Colonic mucosa (tissue), 4 donors: Measurements from ENCODE around the gene ARFGAP1. TPM values are rescaled to one million over a fixed set of nuclear protein-coding genes. Genes with fewer than 3 reads are reported as not detected.

Source experiments
- DNase-seq: peaks from one replicate; pipeline ENCODE4 v3.0.0-alpha.2; 2020
- H3K27ac ChIP-seq: fragments of 200-600 bp; one replicate; pipeline ENCODE4 v1.8.0; 2021
- H3K27me3 ChIP-seq: fragments of 200-600 bp; one replicate; pipeline ENCODE4 v1.8.0; 2021
- H3K36me3 ChIP-seq: fragments of 200-600 bp; one replicate; pipeline ENCODE4 v1.8.0; 2021
- H3K4me1 ChIP-seq: fragments of 200-600 bp; one replicate; pipeline ENCODE4 v1.8.0; 2021; ENCODE audit warnings: mild to moderate bottlenecking
- H3K4me3 ChIP-seq: fragments of 200-600 bp; one replicate; pipeline ENCODE4 v1.8.0; 2021
- H3K9ac ChIP-seq, 2 donors: one replicate each; pipeline ENCODE4 v1.7.0; 2013; ENCODE audit warnings: control low read depth in 2 of 2, low read depth in 2 of 2, low read length in 2 of 2
- H3K9me3 ChIP-seq: fragments of 200-600 bp; one replicate; pipeline ENCODE4 v1.8.0; 2021
- CTCF ChIP-seq: fragments of 200-600 bp; IDR thresholded peaks from one replicate; pipeline ENCODE4 v1.8.0; 2022; ENCODE audit warnings: antibody characterized with exemption, mild to moderate bottlenecking
- intact Hi-C: fragments of 100-400 bp; cut with DNase I; formaldehyde crosslinking; loops from one replicate; pipeline ENCODE4 v1.14.1; 2022
- total RNA-seq, 2 donors: library from RNA; stranded (reverse); fragmentation: NEBNext Ultra II Directional in 1 of 2; extraction: Animal tissue kit (Norgen Biotek cat#: 25700) in 1 of 2; gene quantifications; one replicate each; pipeline ENCODE4 v1.2.1, GENCODE V29; 2021
- donor health status: healthy.
- donor health status: DM: no; HTN: no; CAD: no.
- donor health status: DM: no; HTN: no; CAD: no.

ARFGAP1 gene
- total RNA-seq, 2 donors from 2014 or later = 66.9 to 109 TPM

GRCh38 chr20:63313349-63314014, 40.9 kb downstream of the ARFGAP1 start:
- Histone ChIP-seq H3K9ac (no peak overlapping the region), H3K9me3 (no peaks in the 10 kb centered on the region), H3K4me3 (no peak overlapping the region), H3K27ac (no peak overlapping the region), H3K27me3 (peaks cover 6% of the 10 kb centered on the region), H3K36me3 (no peaks in the 10 kb centered on the region), H3K4me1 (no peaks in the 10 kb centered on the region)
- intact Hi-C loops = no loop called here
- no peak for TF ChIP-seq CTCF
- no peak for DNase-seq

GRCh38 chr20:63314015-63314471, 41.4 kb downstream of the ARFGAP1 start:
- DNase-seq = no peak
- Histone ChIP-seq H3K36me3 (no peaks in the 10 kb centered on the region), H3K9ac (no peak overlapping the region), H3K4me1 (no peaks in the 10 kb centered on the region), H3K9me3 (no peaks in the 10 kb centered on the region), H3K27me3 (peaks cover under 1% of the 10 kb centered on the region), H3K4me3 (no peak overlapping the region), H3K27ac (no peak overlapping the region)
- no peak for TF ChIP-seq CTCF
- intact Hi-C loops = no loop called here

GRCh38 chr20:63314566-63315239, 42.1 kb downstream of the ARFGAP1 start:
- no peaks in the 10 kb centered on the region for H3K9me3 ChIP-seq
- H3K36me3 ChIP-seq = no peaks in the 10 kb centered on the region
- no peak for TF ChIP-seq CTCF
- no peak overlapping the region for H3K9ac ChIP-seq
- intact Hi-C loops = no loop called here
- no peak overlapping the region for H3K4me3 ChIP-seq
- H3K27ac ChIP-seq = no peak overlapping the region
- no peaks in the 10 kb centered on the region for H3K4me1 ChIP-seq
- DNase-seq = no peak
- H3K27me3 ChIP-seq = no peaks in the 10 kb centered on the region

GRCh38 chr20:63315240-63315689, 42.7 kb downstream of the ARFGAP1 start:
- DNase-seq = no peak
- Histone ChIP-seq H3K9me3 (no peaks in the 10 kb centered on the region), H3K27ac (no peak overlapping the region), H3K4me3 (no peak overlapping the region), H3K4me1 (no peaks in the 10 kb centered on the region), H3K27me3 (no peaks in the 10 kb centered on the region), H3K36me3 (no peaks in the 10 kb centered on the region), H3K9ac (no peak overlapping the region)
- no peak for TF ChIP-seq CTCF
- intact Hi-C loops = no loop called here

GRCh38 chr20:63315731-63316491, 43.3 kb downstream of the ARFGAP1 start:
- Histone ChIP-seq H3K27ac (no peak overlapping the region), H3K27me3 (no peaks in the 10 kb centered on the region), H3K4me3 (no peak overlapping the region), H3K9me3 (no peaks in the 10 kb centered on the region), H3K4me1 (no peaks in the 10 kb centered on the region), H3K9ac (no peak overlapping the region), H3K36me3 (no peaks in the 10 kb centered on the region)
- intact Hi-C loops = no loop called here
- no peak for TF ChIP-seq CTCF
- no peak for DNase-seq
